Fibroblast of skin of back (primary cell): ENCODE data around the gene FRG2. TPM values are rescaled to one million over a fixed set of nuclear protein-coding genes. Genes with fewer than 3 reads are reported as not detected.
"Not testable (repeated sequence)": the region's sequence is repeated elsewhere in the genome, so short reads cannot be mapped to it uniquely, and the experiment has no call there.

Experiments used
- DNase-seq: peaks from one replicate; pipeline ENCODE4 v3.0.0-alpha.2; 2013
- polyA plus RNA-seq, 2 experiments: library from polyadenylated mRNA; unstranded; fragments of 120-200 nt; gene quantifications; one replicate each; pipeline ENCODE4 v1.2.1, GENCODE V29; 2013; ENCODE audit not compliant: insufficient read length in 2 of 2

FRG2 gene
- polyA plus RNA-seq (2013, experiment 1 of 2; ENCODE audit: insufficient read length) = not detected
- polyA plus RNA-seq (2013, experiment 2 of 2; ENCODE audit: insufficient read length) = not detected

DNA sequence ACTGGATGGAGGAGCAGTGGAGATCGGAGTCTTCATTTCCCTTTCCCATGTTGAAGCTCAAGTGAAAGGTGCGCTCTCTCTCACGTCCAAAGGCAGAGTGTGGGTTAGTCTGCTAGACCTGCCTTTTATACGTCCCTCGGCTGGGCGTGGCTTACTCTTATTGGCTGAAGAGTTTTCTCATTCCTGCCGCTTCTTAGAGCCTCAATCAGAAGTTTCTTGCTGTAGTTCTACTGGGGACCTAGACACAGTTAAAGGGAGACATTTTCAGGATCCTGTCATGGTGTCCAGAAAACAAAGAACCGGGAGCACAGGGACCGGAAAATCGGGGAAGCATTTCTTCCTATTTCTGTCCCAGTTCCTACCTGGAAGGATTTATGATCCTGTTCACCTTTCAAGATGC lies at the start of gene FRG2:
FRG2 (minus strand) TSS at position 101 of the 400 bp plus-strand sequence; CDS start at position 49, 52 bp downstream.
- not testable (repeated sequence) for DNase-seq

DNA sequence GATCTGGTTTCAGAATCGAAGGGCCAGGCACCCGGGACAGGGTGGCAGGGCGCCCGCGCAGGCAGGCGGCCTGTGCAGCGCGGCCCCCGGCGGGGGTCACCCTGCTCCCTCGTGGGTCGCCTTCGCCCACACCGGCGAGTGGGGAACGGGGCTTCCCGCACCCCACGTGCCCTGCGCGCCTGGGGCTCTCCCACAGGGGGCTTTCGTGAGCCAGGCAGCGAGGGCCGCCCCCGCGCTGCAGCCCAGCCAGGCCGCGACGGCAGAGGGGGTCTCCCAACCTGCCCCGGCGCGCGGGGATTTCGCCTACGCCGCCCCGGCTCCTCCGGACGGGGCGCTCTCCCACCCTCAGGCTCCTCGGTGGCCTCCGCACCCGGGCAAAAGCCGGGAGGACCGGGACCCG lies 41.3 kb upstream of the FRG2 start:
- DNase-seq = not testable (repeated sequence)

DNA sequence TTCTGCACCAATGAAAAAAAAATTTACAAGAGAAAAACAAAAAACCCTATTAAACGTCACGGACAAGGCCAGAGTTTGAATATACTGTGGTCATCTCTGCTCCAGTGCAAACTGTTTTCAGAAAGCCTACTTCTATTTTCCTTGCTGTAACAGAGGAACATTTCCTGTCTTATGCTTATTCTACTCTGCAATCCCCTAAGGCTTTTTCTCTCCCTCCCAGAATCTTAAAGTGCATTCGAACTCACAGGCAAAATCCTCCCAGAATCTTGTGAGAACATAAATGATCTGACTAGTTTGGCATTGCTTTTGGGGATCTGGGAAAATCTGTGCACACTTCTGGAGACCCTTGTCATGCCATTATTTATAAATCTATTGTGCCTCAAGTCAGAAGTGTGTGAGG lies 37.7 kb upstream of the FRG2 start:
- not testable (repeated sequence) for DNase-seq

DNA sequence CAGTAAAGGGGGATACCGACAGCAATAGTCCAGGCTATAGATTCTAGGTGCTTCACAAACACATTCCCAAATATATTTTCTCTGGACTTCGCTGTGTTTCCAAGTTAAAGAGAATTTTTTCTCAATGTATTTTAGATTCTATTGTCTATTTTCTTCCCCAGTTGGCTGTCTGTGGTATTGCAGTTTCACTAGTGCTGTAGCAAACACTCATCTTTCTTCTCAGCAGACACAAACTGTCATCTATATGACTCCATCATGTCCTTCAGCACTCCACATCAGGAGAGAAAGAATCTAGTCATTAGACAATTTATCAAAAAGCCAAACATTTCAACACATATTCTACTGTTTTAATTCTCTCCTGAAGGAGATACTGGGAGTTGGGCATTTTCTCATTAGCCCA lies 37.3 kb upstream of the FRG2 start, which contains the start of gene DBET:
DBET (plus strand) TSS at position 161 of the 400 bp plus-strand sequence.
- not testable (repeated sequence) for DNase-seq

DNA sequence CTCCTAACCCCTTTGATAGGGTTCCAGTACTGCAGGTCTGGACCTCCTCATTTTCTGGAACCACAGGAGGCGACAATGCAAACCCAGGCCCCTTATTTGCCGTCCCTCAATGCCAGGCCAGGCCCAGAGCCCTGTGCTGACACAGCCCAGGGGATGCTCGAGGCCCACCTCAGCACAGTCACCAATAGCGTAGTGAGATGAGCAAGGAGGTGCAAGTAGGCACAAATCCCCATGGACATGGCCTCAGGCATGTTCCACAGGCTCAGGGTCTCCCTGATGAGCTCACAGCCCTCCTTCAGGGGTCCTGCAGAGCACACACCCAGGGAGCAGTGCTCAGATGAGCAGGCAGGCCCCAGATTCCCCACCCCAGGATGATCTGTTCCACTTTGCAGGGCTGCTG lies 31.9 kb upstream of the FRG2 start:
- not testable (repeated sequence) for DNase-seq

DNA sequence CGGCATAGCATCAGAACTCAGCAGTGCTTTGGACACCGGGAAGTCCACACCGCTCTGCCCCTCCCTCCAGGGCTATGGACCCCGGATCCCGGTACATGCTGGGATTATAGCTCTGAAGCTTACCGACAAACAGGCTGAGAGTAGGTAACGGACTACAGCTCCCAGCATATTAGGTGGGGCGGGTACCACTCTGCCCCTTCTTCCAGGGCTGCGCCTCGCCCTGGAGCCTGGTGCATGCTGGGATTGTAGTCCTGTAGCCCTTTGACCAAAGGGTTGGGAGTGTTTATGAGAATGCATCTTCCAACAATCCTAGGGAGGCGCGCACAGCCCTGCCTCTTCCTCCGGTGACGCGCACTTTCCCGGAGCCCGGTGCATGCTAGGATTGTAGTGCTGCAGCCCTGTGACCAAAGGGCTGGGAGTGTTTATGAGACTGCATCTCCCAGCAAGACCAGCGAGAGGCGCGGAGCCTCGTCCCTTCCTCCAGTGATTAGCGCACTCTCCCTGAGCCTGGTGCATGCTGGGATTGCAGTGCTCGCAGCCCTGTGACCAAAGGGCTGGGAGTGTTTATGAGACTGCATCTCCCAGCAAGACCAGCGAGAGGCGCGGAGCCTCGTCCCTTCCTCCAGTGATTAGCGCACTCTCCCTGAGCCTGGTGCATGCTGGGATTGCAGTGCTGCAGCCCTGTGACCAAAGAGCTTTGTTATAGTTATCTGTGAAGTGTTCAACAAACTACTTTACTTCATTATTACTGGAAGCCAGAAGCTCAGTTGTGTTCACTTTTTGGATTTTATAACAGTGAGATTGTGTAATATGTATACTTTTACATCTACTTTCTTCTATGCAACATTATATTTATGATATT lies 22.6 kb upstream of the FRG2 start:
- DNase-seq = not testable (repeated sequence)

DNA sequence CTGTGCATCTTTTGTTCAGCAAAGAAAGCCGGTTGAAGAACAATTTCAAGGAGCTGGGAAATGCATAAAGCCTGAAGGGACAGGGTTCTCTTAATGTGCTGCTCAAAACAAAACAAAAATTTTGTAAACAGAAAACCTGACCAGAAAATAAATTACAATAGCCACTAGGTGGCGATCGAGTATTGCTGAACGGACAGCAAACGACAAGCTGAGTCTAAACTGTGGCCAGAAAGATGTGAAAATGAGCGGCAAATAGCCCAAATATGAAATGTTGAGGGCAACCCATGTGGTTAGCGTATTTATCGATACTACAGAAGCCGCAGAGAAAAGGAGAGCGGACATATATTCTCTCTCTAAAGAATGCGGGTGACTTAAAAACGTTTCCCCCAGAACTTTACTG lies 20.6 kb upstream of the FRG2 start:
- DNase-seq = not testable (repeated sequence)

DNA sequence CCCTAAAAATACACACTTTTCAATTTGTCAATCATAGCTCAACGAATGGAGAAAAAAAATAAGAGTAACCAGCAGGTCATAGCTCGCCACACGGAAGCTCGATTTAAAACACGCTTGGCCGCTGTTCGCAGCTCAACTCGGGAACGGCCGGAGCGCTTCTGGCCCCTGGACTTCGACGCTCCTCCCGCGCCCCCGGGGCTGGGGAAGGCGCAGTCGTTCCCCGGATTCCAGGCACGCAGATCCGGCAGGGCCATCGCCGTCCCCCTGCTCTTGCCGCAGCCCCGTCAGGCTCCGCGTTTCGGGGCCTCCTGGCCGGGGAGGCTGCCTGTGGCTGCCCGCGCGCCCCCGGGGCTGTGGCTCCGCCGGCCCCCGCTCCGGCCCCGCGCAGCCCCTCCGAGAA lies 13.8 kb upstream of the FRG2 start:
- DNase-seq = not testable (repeated sequence)

DNA sequence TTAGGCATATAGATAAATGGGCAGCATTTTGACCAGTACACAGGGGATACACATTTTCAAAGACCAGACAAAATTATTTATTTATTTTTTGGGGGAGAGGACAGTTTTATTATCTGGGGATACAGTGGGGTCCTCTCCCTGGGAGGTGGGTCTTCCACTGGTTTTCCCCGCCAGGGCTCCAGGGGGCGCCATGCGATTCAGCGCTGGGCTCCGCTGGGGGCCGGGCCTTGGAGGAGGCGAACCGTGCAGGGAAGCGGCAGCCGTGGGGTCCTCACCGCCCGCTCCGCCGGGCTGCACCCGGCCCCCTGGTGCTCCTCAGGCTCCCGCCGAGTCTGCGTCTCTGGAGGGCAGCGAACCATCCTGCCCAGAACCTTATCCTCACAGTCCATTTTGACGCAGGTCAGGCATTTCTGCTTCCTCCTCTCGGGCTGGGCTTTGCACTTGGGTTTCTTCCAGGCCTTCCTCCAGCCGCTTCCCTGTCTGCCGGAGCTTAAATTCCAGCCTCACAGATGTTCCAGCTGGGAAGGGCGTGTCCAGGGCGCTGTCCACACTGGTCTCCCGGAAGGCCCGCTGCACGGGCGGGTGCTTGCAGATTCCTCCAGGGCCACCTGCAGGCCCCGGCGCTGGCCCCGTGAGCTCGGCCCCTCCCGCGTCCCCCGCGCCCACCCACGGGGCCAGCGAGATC lies 10.8 kb upstream of the FRG2 start:
- DNase-seq = not testable (repeated sequence)

DNA sequence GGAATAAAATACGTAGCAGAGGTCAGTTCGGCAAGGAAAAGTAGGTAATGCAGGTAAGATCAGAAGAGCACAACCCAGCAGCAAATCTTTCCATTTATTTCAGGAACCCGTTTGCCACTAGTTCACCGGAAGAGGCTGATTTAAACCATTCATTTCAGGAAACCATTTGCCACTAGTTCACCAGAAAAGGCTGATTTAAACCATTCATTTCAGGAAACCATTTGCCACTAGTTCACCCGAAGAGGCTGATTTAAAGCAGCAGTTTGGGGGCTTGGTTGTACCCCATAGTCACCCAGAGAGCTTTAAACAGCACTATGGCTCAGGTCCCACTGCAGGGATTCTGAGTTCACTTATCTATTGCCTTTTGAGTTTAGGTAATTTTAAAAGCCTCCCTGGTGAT lies 4.2 kb upstream of the FRG2 start:
- not testable (repeated sequence) for DNase-seq

DNA sequence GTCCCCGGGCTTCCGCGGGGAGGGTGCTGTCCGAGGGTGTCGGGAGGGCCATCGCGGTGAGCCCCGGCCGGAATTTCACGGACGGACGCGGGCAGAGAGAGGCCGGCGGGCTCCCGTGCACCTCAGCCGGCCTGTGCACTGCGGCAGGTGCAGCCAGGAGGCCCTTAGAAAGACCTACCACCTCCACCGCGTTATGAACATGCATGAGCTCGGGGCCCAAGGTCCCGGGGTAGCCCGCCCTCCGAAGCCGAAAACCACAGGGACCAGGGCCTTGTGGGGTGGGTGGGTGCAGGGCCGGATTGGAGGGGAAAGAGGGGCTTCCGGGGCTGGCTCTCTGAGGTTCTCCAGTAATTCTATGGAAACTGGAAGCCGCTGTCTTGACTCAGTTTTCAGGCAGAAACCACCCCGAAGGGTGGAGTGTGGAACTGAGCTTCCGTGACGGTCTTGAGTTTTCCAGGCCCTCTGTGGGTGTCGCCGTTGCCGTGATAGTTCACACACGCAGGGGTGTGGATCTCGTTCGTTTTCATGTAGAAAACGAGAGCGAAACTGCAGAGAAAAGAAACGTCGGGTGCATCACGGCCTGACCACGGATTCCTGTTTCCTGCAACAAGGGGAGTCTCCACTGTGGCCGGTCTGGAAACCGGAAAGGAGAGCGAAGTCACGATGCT lies 4.3 kb downstream of the FRG2 start:
- not testable (repeated sequence) for DNase-seq

DNA sequence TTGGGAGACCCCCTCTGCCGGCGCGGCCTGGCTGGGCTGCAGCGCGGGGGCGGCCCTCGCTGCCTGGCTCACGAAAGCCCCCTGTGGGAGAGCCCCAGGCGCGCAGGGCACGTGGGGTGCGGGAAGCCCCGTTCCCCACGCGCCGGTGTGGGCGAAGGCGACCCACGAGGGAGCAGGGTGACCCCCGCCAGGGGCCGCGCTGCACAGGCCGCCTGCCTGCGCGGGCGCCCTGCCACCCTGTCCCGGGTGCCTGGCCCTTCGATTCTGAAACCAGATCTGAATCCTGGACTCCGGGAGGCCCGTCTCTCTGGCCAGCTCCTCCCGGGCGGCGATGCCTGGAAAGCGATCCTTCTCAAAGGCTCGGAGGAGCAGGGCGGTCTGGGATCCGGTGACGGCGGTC lies 5.1 kb downstream of the FRG2 start:
- DNase-seq = not testable (repeated sequence)

DNA sequence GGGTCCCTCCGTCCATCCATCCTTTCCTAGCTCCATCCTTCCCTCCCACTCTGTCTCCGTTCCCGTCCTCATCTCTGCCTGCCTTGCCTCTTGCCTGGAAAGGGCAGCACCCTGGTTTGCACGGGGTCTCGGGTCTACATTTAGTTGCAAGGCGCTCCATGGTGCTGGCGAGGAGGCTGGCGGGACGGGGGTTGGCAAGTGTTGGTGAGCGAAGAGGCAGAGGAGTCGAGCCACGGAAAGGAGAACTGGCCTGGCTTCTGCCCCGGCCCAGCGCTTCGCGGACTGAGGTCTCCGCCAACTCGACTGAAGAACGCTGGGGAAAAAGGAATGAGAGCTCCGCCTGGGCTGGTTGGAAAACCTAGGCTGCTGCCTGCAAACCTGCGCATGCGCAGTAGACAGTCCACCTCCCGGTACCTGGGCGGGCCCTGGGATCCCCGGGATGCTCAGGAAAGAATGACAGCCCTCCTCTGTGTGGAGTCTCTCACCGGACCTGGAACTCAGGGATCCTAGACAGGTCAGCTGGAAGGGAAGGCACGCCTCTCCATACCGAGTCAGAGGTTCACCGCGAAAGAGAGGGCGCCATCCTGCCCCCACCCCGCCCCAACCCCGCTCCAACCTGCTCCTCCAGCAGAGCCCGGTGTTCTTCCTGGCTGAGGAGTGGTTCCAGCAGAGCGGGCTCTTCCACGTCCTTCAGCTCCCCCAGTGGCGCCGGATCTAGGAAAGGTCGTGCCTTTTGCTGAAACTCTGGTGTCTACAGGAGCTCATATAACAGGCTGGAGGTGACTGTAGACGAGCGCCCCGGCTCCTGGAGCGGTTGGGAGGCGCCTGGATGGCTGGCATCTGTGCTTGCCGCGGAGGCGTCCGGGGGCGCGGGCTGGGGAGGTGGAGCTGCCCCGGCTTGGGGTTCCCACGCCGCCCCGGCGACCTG lies 6.0 kb downstream of the FRG2 start:
- DNase-seq = peak; percentile 12

DNA sequence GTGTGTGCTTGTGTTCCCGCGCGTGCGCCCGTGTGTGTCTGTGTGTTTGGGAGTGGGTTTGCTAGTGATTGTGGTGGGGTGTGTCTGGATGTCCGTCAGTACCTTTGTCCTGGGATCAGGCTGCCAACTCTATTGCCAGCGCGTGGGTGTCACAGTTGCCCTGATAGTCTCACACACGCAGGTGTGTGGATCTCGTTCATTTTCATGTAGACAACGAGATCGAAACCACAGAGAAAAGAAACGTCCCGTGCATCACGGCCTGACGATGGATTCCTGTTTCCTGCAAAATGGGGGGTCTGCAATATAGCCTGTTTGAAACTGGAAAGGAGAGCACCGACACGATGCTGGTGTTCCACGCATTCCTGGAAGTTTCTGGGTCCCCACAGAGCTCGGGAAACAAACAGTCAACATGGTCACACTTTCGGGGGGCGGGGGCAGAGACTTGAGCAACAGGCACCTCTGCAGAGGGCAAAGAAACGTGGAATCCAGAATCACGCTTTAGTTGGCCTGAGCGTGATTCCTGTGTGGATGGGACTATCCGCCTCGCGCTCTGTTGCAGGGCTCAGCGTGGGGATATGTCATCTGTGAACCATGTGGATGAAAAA lies 7.1 kb downstream of the FRG2 start:
- DNase-seq = not testable (repeated sequence)

DNA sequence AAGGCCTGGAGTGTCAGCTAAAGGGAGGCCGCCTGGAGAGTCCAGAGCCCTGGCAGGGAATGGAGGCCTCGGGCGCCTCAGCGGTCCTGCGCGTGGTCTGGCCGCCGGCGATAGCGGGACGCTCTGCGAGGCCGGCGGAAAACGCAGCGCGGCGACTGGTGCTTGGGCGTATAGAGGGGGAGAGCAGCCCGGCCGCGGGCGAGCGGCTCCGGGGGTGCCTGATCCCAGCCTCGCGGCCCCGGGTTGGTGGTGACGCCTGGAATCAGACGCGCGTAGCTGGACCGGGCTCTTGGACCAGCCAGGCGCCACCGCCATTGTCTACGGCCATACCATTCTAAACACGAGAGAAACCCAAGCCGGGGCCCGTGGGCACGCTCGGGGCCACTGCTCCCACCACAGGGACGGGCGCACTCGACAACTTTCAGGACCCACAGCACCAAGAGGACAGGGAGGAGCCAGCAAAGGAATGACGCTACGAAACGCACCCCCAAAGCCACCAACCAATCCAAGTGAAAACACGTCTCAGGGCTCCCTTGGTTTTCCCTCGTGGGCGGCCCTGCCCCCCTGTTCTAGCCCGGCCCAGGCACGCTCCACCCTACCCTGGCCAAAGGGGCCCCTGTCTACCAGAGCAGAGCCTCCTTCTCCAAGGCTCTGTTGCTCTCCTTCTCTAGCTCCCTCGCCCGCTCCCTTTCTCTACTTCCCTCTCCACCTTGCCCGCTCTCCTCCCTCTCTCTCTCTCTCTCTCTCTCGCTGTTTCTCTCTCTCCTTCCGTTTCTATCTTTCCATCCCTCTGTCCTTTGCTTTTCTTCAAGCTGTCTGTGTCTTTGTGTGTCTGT lies 7.8 kb downstream of the FRG2 start:
- DNase-seq = no peak

DNA sequence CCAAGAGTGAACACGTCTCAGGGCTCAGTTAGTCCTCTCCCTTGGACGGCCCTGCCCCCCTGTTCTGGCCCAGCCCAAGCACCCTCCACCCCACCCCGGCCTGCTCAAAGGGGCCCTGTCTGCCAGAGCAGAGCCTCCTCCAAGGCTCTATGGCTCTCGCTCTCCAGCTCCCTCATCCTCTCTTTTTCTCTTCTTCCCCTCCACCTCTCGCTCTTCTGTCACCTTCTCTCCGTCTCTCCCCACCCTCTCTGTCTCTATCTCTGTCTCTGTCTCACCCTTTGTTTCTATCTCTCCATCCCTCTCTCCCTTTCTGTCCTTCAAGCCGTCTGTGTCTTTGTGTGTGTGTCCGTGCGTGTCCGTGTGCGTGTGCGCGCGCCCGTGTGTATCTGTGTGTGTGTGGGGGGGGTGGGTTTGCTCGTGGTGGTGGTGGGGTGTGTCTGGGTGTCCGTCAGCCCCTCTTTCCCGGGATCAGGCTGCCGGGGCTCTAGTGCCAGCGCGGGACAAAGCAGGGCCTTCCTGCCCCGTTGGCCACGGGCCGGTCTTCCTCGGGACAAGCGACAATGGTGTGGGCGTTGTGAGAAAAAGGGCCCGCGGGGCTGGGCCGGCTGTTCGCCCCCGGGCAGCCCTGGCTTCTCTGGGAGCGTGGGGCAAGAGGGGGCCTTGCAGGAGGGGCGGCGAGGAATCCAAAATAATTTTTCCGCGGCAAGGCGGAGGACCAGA lies 8.7 kb downstream of the FRG2 start:
- no peak for DNase-seq

DNA sequence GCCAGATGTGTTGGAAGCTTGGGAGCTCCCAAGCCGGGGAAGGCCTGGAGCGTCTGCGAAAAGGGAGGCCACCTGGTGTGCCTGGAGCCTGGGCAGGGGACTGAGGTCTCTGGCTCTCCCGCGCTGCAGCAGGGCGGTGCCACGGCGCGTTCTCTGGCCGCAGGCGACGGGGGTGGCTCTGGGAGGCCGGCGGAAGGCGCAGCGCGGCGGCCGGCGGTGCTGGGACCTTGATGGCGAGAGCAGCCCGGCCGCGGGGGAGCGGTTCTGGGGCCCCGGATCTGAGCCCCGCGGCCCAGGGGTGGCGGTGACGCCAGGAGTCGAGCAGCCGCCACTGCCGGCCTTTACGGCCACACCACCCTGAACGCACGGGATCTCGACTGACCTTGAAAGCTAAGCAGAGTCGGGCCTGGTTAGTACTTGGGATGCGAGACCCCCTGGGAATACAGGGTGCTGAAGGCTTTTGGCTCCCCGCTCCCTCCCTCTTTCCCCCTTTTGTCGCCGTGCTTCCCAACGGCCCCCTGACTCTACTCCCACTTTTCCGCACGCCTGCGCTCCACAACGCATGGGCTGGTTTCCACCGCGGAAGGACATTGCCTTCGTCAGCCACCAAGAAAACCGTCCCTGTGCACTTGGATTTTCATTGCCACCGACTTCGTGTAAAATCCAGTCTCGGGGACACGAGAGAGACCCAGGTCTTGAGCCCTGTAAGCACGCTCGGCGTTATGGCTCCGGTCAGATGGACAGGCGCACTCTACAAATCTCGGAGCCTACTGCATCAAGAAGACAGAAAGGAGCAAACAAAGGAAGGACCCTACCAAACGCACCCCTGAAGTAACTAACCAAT lies 9.5 kb downstream of the FRG2 start:
- no peak for DNase-seq
